Activated B cell treated with CpG ODN at 0.5 μM for 24 hours (primary cell): ENCODE measurements around the gene OR10AD1. TPM values are rescaled to one million over a fixed set of nuclear protein-coding genes. Genes with fewer than 3 reads are reported as not detected.

ENCODE experiments used
- ATAC-seq: fragments of 200-7000 bp; cut with Tn5 transposase; one replicate; pipeline ENCODE4 v1.10.0; 2021; ENCODE audit warnings: low read depth, mild to moderate bottlenecking, moderate library complexity
- CTCF ChIA-PET: fragments of 350-600 bp; sonication (Branson Sonifier 250); formaldehyde crosslinking; loops from one replicate; lab custom pipeline; 2021; ENCODE audit warnings: antibody characterized with exemption; lab: Charles Lee
- POLR2A ChIA-PET: fragments of 350-600 bp; sonication (Branson Sonifier 250); formaldehyde crosslinking; loops from one replicate; lab custom pipeline; 2021; ENCODE audit warnings: antibody characterized with exemption; lab: Charles Lee
- DNase-seq: peaks from one replicate; pipeline ENCODE4 v3.0.0; 2022
- H3K27ac Mint-ChIP-seq: one replicate; pipeline ENCODE4 v1.8.0; 2020; ENCODE audit warnings: mixed read lengths
- H3K27me3 Mint-ChIP-seq: one replicate; pipeline ENCODE4 v1.8.0; 2021; ENCODE audit warnings: mixed read lengths
- H3K36me3 Mint-ChIP-seq: one replicate; pipeline ENCODE4 v1.8.0; 2021; ENCODE audit warnings: low read depth, mixed read lengths
- H3K4me1 Mint-ChIP-seq: one replicate; pipeline ENCODE4 v1.8.0; 2021; ENCODE audit warnings: mixed read lengths
- H3K4me3 Mint-ChIP-seq: one replicate; pipeline ENCODE4 v1.8.0; 2020; ENCODE audit warnings: mild to moderate bottlenecking, mixed read lengths
- H3K9me3 Mint-ChIP-seq: one replicate; pipeline ENCODE4 v1.8.0; 2020; ENCODE audit warnings: mixed read lengths
- intact Hi-C: fragments of 100-400 bp; cut with micrococcal nuclease; formaldehyde crosslinking; loops from one replicate; pipeline ENCODE4 v1.15.1; 2024
- total RNA-seq: library from RNA; stranded (reverse); gene quantifications from 2 replicates; pipeline ENCODE4 v1.2.3, GENCODE V29; 2022
- TF ChIP-seq, protein P1 (sequence below): fragments of 200-600 bp; IDR thresholded peaks from one replicate; pipeline ENCODE4 v1.8.0; 2022; ENCODE audit warnings: antibody characterized with exemption, mild to moderate bottlenecking

Gene OR10AD1
- total RNA-seq, 1 donor from 2014 or later, result not detected

DNA sequence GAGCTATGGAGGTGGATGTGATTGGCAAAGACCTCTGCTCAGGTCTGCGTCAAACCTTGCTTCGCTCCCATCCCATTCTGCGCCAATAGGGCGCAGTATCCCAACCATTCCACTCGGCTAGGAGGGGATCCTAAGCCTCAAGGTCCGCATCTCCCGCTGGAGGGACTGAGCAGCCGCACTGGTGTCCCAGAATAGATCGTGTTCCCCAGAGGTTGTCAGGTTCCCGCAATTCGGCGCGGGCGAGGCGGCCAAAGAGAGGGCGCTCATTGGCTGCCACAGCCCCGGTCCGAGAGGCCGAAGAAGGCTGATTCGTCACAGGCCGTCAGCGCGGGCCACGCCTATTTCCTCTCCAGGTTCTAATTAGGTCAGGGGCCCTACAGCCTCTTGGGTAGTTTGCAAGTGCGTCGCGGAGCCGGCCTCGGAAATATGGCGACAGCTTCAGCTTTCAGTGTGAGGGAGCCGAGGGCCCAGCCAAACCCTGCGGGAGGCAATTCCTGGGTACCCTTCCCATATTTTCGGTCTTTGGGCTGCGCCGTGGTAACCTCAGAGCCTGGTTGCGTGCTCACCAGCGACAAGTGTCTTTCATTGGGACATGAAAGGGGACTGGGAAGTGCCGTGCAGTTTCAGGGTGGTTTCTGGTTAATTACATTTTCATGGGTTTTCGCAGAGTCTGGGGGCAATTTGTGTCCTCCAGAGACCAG, 5.0 kb downstream of the OR10AD1 start:
- ATAC-seq (peak; percentile 98), DNase-seq (peak; percentile 84)
- peaks cover 6% of the 10 kb centered on the region for H3K36me3 Mint-ChIP-seq
- TF ChIP-seq, protein P1, sequence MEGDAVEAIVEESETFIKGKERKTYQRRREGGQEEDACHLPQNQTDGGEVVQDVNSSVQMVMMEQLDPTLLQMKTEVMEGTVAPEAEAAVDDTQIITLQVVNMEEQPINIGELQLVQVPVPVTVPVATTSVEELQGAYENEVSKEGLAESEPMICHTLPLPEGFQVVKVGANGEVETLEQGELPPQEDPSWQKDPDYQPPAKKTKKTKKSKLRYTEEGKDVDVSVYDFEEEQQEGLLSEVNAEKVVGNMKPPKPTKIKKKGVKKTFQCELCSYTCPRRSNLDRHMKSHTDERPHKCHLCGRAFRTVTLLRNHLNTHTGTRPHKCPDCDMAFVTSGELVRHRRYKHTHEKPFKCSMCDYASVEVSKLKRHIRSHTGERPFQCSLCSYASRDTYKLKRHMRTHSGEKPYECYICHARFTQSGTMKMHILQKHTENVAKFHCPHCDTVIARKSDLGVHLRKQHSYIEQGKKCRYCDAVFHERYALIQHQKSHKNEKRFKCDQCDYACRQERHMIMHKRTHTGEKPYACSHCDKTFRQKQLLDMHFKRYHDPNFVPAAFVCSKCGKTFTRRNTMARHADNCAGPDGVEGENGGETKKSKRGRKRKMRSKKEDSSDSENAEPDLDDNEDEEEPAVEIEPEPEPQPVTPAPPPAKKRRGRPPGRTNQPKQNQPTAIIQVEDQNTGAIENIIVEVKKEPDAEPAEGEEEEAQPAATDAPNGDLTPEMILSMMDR, result no peak
- H3K4me3 Mint-ChIP-seq, result peak overlapping the region; percentile 96
- ChIA-PET CTCF (interaction anchor here (1.3 to 2.3 kb wide), 5 partner anchors 9 to 50 kb away, joined by 3 to 21 read pairs (median 7); partner anchors contain the start of genes ASB8 and CCDC184), POLR2A (interaction anchor here (0.6 to 4.1 kb wide), 10 partner anchors 9 to 617 kb away, joined by 3 to 32 read pairs (median 5); partner anchors contain the start of genes ASB8, CCDC184, KANSL2 and PFKM)
- H3K27ac Mint-ChIP-seq, result peak overlapping the region; percentile 99
- H3K27me3 Mint-ChIP-seq, result peaks cover 17% of the 10 kb centered on the region
- intact Hi-C loops, result loop anchor here (1.0 to 2.0 kb wide), 8 partner anchors 9 to 519 kb away; partner anchors contain the start of genes ASB8, CCDC184, CCNT1 and RPAP3
- H3K9me3 Mint-ChIP-seq, result peaks cover 4% of the 10 kb centered on the region
- H3K4me1 Mint-ChIP-seq, result peaks cover 26% of the 10 kb centered on the region

DNA sequence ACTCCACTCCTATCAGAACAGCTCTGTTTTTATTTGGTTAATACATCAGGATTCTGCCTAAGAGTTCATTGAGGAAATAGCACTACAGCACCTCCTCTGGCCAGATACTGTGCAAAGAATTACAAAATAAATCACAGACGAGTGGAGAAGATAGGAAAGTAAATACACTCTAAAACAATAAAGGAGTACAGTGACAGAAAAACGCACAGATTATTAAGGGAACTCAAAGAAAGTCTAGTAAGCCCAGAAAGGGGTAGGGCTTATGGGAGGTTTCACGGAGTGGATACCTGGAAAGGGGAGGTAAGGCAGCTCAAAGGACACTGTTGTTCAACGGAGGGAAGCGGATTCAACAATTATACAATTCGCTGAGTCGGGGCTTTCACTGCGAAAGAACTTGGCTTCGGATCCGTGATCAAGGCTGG, 5.5 kb downstream of the OR10AD1 start:
- H3K27ac Mint-ChIP-seq, result peak overlapping the region; percentile 99
- TF ChIP-seq, protein P1, result no peak
- intact Hi-C loops, result no loop called here
- DNase-seq (no peak), ATAC-seq (peak; percentile 25)
- peaks cover 18% of the 10 kb centered on the region for H3K27me3 Mint-ChIP-seq
- peaks cover 26% of the 10 kb centered on the region for H3K4me1 Mint-ChIP-seq
- ChIA-PET POLR2A (interaction anchor here (0.6 to 4.1 kb wide), 8 partner anchors 13 to 485 kb away, joined by 3 to 32 read pairs (median 7); partner anchors contain the start of genes ASB8, CCDC184, KANSL2 and PFKM), CTCF (interaction anchor here (0.6 to 2.3 kb wide), 6 partner anchors 9 to 965 kb away, joined by 3 to 21 read pairs (median 6); partner anchors contain the start of genes ASB8 and CCDC184)
- no peaks in the 10 kb centered on the region for H3K9me3 Mint-ChIP-seq
- peaks cover 6% of the 10 kb centered on the region for H3K36me3 Mint-ChIP-seq
- peak overlapping the region; percentile 96 for H3K4me3 Mint-ChIP-seq

DNA sequence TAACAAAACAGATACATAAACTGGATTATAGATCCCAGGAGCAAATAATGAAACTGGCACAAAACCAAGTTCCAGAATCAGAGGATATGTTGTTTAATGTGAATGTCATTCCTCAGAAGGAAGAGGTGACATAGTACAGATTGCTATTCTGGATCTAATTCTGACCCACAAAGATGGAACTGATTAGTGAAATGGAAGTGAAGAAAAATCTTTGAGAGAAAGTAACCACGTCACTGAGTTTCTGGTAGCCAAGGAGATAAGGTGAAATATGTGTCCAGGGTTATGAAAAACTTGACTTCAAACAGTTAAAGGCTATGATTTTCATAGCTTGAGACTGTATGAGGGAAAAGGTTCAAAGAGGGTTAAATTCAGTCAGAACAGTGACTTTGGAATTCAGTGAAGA, 8.3 kb downstream of the OR10AD1 start:
- H3K27me3 Mint-ChIP-seq, result peaks cover 23% of the 10 kb centered on the region
- H3K4me3 Mint-ChIP-seq, result no peak overlapping the region
- H3K4me1 Mint-ChIP-seq, result peaks cover 17% of the 10 kb centered on the region
- ChIA-PET POLR2A (interaction anchor here (0.7 kb wide), 1 partner anchor 15 kb away, joined by 3 read pairs; no protein-coding TSS in a partner anchor), CTCF (interaction anchor here (1.4 kb wide), 1 partner anchor 12 kb away, joined by 3 read pairs; no protein-coding TSS in a partner anchor)
- no peak for DNase-seq
- intact Hi-C loops, result no loop called here
- no peaks in the 10 kb centered on the region for H3K9me3 Mint-ChIP-seq
- H3K27ac Mint-ChIP-seq, result no peak overlapping the region
- H3K36me3 Mint-ChIP-seq, result peaks cover 4% of the 10 kb centered on the region
- ATAC-seq, result no peak
- TF ChIP-seq, protein P1, result no peak

DNA sequence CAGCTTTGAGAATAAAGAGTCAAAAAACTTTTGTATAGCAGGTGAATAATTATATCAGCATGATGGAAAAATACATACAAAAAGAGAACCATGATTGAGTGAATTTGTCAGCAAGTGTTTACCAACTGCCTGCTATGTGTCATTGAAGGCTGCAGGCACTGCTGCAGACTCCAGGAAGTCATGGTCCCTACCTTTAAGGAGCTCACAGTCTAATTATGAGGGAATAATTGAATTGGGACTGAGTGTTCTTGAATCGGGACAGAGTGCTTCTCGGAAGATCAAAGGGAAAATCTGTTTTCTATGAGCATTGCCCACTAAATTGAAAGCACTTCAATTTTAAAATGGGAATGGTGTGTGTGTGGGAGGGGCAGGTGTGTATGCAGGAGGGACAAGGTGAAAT, 9.5 kb downstream of the OR10AD1 start:
- POLR2A ChIA-PET, result no interaction called here
- Mint-ChIP-seq H3K27me3 (peaks cover 26% of the 10 kb centered on the region), H3K4me1 (peaks cover 6% of the 10 kb centered on the region), H3K9me3 (no peaks in the 10 kb centered on the region), H3K36me3 (peaks cover 4% of the 10 kb centered on the region), H3K4me3 (no peak overlapping the region), H3K27ac (no peak overlapping the region)
- DNase-seq (no peak), ATAC-seq (no peak)
- CTCF ChIA-PET, result no interaction called here
- TF ChIP-seq, protein P1, result no peak
- intact Hi-C loops, result no loop called here

DNA sequence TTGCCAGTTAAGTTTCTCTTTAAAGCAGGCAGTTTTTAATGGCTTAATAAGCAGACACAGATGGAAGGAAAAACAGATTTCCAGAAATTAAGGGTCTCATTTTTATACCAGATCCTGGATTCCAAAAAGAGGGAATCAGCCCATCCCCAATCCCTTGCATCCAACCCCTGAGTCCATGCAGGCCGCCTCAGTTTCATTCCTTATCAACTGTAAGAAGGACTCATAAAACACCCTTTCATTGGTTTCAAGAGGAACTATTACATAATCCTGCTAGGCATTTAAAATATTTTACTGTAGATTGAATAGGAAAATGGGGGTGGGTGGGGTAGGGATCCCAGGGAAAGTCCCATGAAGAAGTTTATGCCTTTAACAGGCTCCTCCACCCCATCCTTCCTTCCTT, 10.2 kb downstream of the OR10AD1 start:
- intact Hi-C loops, result no loop called here
- no peaks in the 10 kb centered on the region for H3K36me3 Mint-ChIP-seq
- H3K4me3 Mint-ChIP-seq, result no peak overlapping the region
- no peaks in the 10 kb centered on the region for H3K9me3 Mint-ChIP-seq
- CTCF ChIA-PET, result interaction anchor here (0.9 kb wide), 1 partner anchor 33 kb away, joined by 4 read pairs; no protein-coding TSS in a partner anchor
- POLR2A ChIA-PET, result no interaction called here
- no peak for DNase-seq
- no peak for ATAC-seq
- H3K27me3 Mint-ChIP-seq, result peaks cover 26% of the 10 kb centered on the region
- TF ChIP-seq, protein P1, result no peak
- peaks cover 1% of the 10 kb centered on the region for H3K4me1 Mint-ChIP-seq
- no peak overlapping the region for H3K27ac Mint-ChIP-seq
